GM18505 (cell line): ENCODE results near the gene HNRNPA1.
"Not testable (repeated sequence)": the region's sequence is repeated elsewhere in the genome, so short reads cannot be mapped to it uniquely, and the experiment has no call there.

Source experiments
- ATAC-seq: cut with Tn5 transposase; IDR thresholded peaks from one replicate; pipeline ENCODE4 v1.9.1; 2021; ENCODE audit not compliant: unreplicated experiment
- POLR2A ChIP-seq: IDR thresholded peaks from 4 replicates; pipeline ENCODE4 v1.6.1; 2011; ENCODE audit warnings: borderline replicate concordance; ENCODE audit not compliant: insufficient read depth, insufficient read length; ENCODE audit errors: extremely low read depth

Gene HNRNPA1

DNA sequence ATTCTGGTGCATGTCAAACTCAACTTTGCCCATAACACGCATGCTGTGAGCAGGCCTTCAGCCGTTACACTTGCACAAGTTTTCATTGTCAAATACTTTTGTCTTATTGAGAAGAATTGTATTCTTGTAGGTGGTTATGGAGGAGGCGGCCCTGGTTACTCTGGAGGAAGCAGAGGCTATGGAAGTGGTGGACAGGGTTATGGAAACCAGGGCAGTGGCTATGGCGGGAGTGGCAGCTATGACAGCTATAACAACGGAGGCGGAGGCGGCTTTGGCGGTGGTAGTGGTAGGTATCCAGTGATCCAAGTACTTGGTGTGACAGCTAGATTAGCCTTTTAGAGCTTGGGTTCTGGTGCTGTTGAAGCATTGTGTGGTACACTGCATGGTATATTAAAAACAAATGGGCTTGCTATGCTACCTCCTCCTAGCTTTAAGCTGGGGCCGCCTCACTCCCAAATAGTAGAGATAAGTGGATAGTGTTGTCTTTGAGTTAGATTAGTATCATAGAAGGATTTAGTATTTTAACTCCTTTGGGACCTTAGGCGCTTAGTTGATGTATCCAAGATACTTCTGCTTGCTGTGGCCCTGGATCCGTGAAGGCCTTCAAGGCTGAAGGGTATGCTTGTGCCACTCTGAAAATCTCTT lies 2.5 kb downstream of the HNRNPA1 start:
- TF ChIP-seq POLR2A, result peak; percentile 15
- no peak for ATAC-seq

DNA sequence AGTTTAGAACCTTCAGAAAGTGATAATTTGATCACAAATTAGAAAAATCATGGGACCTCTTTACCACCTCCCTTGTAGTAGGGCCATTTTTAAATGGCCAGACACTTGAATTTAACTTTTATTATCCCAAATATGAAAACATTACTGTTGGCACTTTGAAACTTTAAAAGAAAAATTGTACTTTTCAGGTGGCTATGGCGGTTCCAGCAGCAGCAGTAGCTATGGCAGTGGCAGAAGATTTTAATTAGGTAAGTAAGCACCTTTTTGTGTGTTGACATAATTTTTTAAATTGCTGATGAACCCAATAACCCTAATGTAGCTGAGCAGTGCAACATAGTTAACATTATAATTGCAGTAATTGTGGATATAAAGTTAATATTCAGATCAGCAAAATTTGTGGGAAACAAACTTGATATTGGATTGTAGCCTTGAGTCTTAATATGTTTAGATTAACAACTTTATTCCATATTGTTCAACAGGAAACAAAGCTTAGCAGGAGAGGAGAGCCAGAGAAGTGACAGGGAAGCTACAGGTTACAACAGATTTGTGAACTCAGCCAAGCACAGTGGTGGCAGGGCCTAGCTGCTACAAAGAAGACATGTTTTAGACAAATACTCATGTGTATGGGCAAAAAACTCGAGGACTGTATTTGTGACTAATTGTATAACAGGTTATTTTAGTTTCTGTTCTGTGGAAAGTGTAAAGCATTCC lies 3.7 kb downstream of the HNRNPA1 start:
- not testable (repeated sequence) for ATAC-seq

DNA sequence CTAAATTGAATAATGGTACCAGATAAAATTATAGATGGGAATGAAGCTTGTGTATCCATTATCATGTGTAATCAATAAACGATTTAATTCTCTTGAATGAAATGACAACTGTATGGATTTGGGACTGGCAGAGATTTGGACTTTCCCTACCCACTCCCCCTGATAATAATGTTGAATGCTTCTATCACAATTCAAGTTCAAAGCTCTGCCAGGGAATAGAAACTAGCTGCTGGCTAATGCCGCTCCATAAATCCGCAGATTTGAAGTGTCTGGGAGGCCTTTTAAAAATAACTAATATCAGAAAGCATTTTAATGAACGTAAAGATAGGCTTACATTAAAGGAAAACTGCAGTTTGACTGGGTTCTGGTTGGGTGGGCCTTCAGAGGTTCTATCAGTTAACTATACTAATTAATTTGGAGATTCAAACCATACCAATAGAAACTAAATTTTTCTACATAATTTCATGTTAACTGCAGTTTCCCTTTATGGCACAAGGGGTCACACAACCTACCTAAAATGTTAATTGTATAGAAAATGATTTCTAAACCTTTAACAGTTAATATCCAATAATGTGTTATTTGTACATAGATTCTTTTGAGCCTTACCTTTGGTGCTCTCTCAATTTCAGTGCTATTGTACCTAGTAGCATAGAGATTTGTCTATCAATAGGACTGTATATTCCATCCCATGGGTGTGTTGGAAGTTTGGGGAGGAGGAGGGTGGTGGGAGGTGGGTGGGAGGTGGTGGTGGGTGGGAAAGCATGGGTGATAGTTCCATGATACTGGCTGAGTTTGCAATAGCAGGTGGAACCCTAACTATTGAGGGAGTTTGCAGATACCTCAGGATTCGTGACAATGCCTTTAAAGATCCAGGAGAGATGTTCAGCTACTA lies 4.9 kb downstream of the HNRNPA1 start:
- ATAC-seq, result no peak
- TF ChIP-seq POLR2A, result no peak

DNA sequence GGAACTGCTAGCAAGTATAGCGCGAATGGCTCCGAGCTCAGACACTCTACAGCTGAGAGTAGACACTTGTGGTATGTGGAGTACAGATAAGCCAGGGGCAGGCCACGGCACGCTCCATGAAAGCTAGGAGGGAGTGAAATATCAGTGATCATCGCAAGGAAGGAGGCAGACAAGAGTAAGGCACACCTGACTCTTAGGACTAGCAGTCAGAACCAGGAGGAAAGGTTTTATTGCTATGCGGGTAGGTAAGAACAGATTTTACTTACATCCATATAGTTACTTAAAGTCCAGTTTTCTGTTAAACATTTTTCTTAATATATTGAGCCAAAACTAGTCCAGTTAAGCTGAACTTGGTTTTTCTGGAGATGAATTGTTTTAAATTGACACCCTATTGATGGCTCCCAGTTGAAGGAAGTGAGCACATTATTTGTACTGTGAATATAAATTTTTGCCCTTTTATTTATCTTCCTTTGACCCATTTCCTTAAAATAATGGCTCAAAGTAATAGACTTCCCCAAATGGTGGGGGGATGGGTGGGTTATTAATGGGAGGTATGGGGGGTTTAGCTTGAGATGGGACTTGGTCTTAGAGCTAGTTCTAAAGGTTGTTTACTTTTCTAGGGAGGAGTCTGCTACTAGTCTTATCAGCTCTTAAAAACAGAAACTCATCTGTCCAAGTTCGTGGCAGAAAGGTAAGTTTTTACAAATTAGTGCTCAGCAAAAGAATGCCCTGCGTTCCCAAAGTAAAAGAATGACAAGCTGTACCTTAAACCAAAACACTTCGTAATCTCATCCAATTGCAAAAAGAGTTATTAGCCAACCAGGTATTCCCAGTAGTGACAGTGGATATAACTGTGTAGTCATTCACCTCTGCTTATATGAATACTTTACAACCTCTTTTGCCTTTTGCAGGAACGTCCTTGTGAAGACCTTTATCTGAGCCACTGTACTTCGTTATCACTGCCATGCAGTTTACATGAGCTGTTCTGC lies 5.8 kb downstream of the HNRNPA1 start:
- peak; percentile 51 for TF ChIP-seq POLR2A
- no peak for ATAC-seq

DNA sequence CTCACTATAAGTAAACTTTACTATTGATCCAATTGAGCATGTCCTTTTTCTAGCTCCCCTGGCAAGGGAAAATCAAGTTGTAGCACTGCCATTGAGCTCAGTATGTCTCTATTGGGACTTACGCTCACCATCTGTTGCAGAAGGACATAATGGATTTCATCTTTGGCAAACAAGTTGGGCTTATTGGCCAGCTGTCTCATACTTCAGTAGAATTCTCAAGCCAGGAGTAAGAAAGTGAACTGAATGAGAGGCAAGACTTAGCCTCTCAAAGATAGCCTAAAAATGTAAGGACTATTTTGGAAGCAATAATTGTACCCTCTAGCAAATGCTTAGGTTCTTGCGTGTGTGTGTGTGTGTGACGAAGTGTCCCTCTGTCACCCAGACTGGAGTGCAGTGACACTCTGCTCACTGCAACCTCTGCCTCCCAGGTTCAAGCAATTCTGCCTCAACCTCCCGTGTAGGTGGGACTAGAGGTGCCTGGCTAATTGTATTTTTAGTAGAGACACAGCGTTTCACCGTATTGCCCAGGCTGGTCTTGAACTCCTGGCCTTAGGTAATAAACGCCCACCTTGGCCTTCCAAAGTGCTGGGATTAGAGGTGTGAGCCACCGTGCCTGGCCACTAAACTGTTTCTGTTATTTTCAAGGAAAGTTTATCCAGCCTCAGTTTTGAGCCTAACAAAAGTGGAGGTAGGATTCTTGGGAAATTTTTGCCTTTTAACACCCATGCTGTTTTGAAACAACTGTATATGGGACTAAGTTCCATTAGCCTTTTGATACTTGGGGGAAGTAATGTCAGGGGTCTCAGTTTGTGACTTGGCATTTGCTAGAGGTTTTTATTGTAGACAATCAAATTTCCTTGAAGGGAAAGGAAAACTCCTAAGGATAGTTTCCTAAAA lies 7.0 kb downstream of the HNRNPA1 start:
- ATAC-seq, result no peak

DNA sequence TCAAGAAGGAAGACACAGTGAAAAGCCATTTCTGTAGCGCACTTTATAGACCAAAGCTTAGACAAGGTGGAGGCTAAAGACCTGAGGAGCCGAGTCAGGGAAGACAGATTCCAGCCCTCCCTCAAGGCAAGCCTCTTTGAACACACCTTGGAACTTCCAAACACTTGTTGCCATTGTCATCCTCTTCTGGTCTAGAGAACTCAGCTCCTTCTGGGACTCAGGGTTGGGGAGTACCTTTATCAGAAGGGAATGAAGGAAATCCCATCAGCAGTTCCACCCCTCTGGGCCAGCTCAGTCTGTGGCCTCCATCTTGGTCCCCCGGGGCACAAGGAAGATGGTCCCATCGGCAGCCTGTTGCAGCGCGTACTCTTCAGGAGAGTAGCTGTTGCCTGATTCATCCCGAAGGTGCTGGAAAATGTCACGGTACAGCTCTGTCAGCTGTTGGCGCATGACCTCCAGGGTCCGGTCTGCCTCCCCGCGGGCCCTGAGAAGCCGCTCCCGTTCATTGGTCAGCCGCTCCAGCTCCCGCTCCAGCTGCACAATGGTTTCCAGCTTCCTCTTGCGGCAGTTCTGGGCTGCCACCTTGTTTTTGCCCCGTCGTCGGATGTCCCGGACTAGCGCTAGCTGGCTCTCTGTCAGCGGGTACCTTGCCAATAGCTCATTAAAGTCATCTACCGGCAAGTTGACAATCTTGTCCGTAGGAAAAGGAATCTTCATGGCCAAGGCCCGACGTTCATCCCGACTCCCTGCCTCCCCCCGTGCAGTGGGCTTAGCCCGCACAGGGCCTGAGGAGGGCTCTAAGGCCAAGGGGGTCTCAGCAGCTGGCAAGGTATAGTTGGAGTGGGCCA lies 11.8 kb downstream of the HNRNPA1 start:
- no peak for TF ChIP-seq POLR2A
- ATAC-seq, result no peak

More for the DNA sequence above, 7.0 kb downstream of the HNRNPA1 start:
- peak; percentile 54 for TF ChIP-seq POLR2A

DNA sequence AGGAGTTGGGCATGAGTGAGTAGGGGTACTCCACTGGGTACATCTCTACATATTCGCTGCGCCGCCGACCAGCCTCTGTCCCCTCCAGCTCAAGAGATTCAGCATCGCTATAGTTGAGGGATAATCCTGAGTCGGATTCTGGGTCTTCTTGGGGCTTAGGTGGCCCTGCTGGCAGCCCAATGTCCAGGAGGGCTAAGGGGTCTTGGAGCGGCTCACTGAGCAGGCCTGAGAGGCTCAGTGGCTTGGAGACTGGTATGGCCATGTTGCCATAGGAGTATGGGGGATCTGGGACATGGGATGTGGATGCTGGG lies 12.4 kb downstream of the HNRNPA1 start:
- TF ChIP-seq POLR2A, result no peak
- no peak for ATAC-seq

DNA sequence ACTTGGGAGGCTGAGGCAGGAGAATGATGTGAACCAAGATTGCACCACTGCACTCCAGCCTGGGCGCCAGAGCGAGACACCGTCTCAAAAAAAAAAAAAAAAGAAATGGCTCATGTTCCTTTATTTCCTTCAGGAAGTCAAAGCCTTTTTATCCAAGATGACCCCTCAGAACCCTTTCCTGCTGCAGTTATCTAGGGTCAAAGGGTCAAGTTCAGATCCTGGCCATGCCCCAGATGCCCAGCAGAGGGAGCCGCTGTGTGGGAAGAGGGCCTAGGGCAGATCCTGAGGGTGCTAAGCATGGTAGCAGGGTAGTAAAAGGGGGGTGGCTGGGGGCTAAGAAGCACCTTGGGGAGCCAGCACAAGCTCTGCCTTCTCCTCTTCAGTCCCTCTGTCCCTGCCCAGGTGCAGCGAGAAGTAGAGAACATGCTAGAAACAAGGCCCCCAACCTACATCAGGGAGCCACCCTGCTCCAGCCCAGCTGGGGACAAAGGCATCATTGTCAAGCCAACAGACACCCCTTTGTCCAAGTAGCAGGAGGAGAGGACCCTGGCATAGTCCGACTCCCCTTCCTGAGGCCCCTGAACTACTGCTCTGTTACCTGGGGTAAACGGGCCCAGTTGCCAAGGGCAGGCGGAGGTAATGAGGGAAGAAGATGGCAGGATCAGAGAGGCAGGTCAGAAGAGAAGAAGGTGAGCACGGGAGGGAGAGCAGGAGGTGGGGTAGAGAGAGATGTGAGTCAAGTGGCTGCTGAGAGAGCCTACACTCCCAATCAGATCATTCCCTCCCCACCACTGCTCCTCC lies 13.8 kb downstream of the HNRNPA1 start:
- ATAC-seq, result no peak

DNA sequence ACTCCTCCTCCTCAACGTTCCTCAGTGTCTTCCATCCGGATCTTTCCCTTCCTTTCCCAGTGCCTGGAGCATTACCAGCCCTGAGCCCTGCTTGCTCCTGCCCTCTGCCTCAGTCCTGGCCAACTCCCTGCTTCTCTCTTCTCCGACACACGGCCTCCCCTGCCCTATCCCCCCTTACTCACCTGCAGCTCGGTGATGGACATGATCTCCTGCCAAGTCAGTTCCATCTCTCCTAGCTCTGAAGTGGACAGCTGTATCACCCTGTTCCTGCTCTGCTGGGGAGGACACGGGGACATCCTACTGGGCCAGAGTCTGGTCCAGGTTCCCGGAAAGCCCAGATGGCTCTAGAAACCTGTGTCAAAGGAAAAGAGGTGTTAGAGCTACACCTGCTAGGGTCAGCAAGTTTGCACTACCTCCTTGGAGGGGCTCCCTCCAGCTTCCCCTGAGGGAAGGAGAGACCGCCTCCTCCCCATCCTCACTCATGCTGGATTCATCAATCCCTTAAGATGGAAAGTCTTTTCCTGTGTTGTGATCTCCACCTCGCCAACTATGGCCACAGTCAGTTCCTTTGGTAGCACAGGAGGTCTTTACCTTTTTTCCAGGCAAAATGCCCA lies 14.5 kb downstream of the HNRNPA1 start:
- no peak for TF ChIP-seq POLR2A
- ATAC-seq, result no peak

More for the DNA sequence above, 13.8 kb downstream of the HNRNPA1 start:
- TF ChIP-seq POLR2A, result no peak
